GM23248 (cell line): Measurements from ENCODE around the gene CHST7.

Experiments used
- EZH2 ChIP-seq: fragments of 200-600 bp; sonication (generic); IDR thresholded peaks from 2 replicates; pipeline ENCODE4 v1.6.1; 2018; ENCODE audit warnings: antibody characterized with exemption, mild to moderate bottlenecking; ENCODE audit not compliant: insufficient read depth, poor library complexity, severe bottlenecking
- EZH2phosphoT487 ChIP-seq: fragments of 200-600 bp; sonication (generic); IDR thresholded peaks from 2 replicates; pipeline ENCODE4 v1.6.1; 2018; ENCODE audit warnings: antibody characterized with exemption, moderate library complexity, mild to moderate bottlenecking, low read depth; ENCODE audit not compliant: insufficient read depth

- TF ChIP-seq EZH2phosphoT487 (no peak), EZH2 (no peak)
Observed at GRCh38 chrX:46531442-46531841, 42.1 kb upstream of the CHST7 start.
